GM12878 (cell line): ENCODE measurements around the gene RBL2. TPM values are rescaled to one million over a fixed set of nuclear protein-coding genes. Genes with fewer than 3 reads are reported as not detected.
"Not testable (repeated sequence)": the region's sequence is repeated elsewhere in the genome, so short reads cannot be mapped to it uniquely, and the experiment has no call there.

ENCODE experiments used
- ATAC-seq: fragments of 200-7000 bp; cut with Tn5 transposase; 3 replicates; pipeline ENCODE4 v1.9.1; 2020; ENCODE audit warnings: mild to moderate bottlenecking, moderate library complexity
- BruUV-seq: library from RNA; stranded (reverse); fragments of 400-500 nt; replicated peaks from 2 replicates; lab custom pipeline; 2021; lab: Mats Ljungman, UMichigan
- CTCF ChIA-PET: fragments of 300-600 bp; sonication (Branson Sonifier 250); formaldehyde crosslinking; extraction: SDS; loops from one replicate; lab custom pipeline; 2021; ENCODE audit warnings: inconsistent platforms; lab: Yijun Ruan, JAX
- POLR2A ChIA-PET: fragments of 350-600 bp; formaldehyde crosslinking; extraction: SDS; loops from one replicate; lab custom pipeline; 2021; ENCODE audit warnings: inconsistent platforms; lab: Charles Lee
- RAD21 ChIA-PET: fragments of 300-600 bp; sonication (Branson Sonifier 250); formaldehyde crosslinking; loops from one replicate; lab custom pipeline; 2023; ENCODE audit warnings: antibody characterized with exemption; ENCODE audit not compliant: unreplicated experiment; lab: Charles Lee
- SMC1A ChIA-PET: fragments of 300-600 bp; sonication (Branson Sonifier 250); formaldehyde crosslinking; loops from one replicate; lab custom pipeline; 2023; ENCODE audit not compliant: unreplicated experiment, uncharacterized antibody; lab: Charles Lee
- DNase-seq: peaks from one replicate; pipeline ENCODE4 v3.0.0-alpha.2; 2011; ENCODE audit warnings: low read depth, low spot score
- FAIRE-seq: peaks from 3 replicates; lab custom pipeline; 2011; peaks lifted over from hg19 to GRCh38; lab: Jason Lieb, UNC
- H2AFZ ChIP-seq: 2 replicates; pipeline ENCODE4 v1.6.0; 2011; ENCODE audit warnings: low read depth, low read length, control low read depth; ENCODE audit not compliant: control insufficient read depth
- H3K27ac ChIP-seq: 2 replicates; pipeline ENCODE4 v1.5.1; 2011; ENCODE audit warnings: control low read depth; ENCODE audit not compliant: control insufficient read depth, insufficient read depth
- H3K27me3 ChIP-seq, 2 experiments: replicated peaks in 1 of 2; 2 replicates each; pipeline versions ENCODE4 v1.6.0 to v1.6.1; 2011; ENCODE audit warnings: low read length in 1 of 2; ENCODE audit not compliant: control insufficient read depth in 2 of 2, insufficient read depth in 2 of 2
- H3K36me3 ChIP-seq, 2 experiments: 2 replicates each; pipeline ENCODE4 v1.5.1; 2011; ENCODE audit warnings: low read length in 1 of 2; ENCODE audit not compliant: control insufficient read depth in 2 of 2, insufficient read depth in 2 of 2
- H3K4me1 ChIP-seq: 2 replicates; pipeline ENCODE4 v1.6.1; 2011; ENCODE audit warnings: mild to moderate bottlenecking, low read length, moderate library complexity, mixed read lengths; ENCODE audit not compliant: control insufficient read depth, insufficient read depth
- H3K4me2 ChIP-seq: 2 replicates; pipeline ENCODE4 v1.6.0; 2011; ENCODE audit warnings: control low read depth; ENCODE audit not compliant: control insufficient read depth, insufficient read depth
- H3K4me3 ChIP-seq: fragments of 200-600 bp; sonication (generic); 2 replicates; pipeline ENCODE4 v1.5.1; 2016
- H3K79me2 ChIP-seq: 2 replicates; pipeline ENCODE4 v1.6.0; 2011; ENCODE audit warnings: low read length; ENCODE audit not compliant: control insufficient read depth, insufficient read depth
- H3K9ac ChIP-seq: 2 replicates; pipeline ENCODE4 v1.8.0; 2011; ENCODE audit warnings: low read length, control low read depth, mixed read lengths; ENCODE audit not compliant: control insufficient read depth, insufficient read depth
- H3K9me3 ChIP-seq: replicated peaks from 3 replicates; pipeline ENCODE4 v1.5.1; 2011; ENCODE audit warnings: mild to moderate bottlenecking, low read length; ENCODE audit not compliant: control insufficient read depth, insufficient read depth
- H4K20me1 ChIP-seq: 2 replicates; pipeline ENCODE4 v1.6.0; 2011; ENCODE audit not compliant: control insufficient read depth, insufficient read depth
- BCL11A ChIP-seq: IDR thresholded peaks from 2 replicates; pipeline ENCODE4 v1.6.1; 2011; ENCODE audit warnings: low read depth, low read length
- NBN ChIP-seq: fragments of 450-650 bp; IDR thresholded peaks from 2 replicates; pipeline ENCODE4 v1.6.1; 2016
- NFIC ChIP-seq: IDR thresholded peaks from 2 replicates; pipeline ENCODE4 v1.6.1; 2012; ENCODE audit warnings: low read depth, mild to moderate bottlenecking, inconsistent platforms, low read length, moderate library complexity
- SIX5 ChIP-seq: IDR thresholded peaks from 2 replicates; pipeline ENCODE4 v1.6.1; 2011; ENCODE audit warnings: mild to moderate bottlenecking, low read depth, low read length, moderate library complexity; ENCODE audit not compliant: severe bottlenecking
- SP1 ChIP-seq: IDR thresholded peaks from one replicate; pipeline ENCODE4 v1.6.1; 2011; ENCODE audit warnings: low read depth, low read length
- SUPT20H ChIP-seq: IDR thresholded peaks from 2 replicates; pipeline ENCODE4 v1.6.1; 2011; ENCODE audit warnings: low read depth, mild to moderate bottlenecking, low read length, moderate library complexity, borderline replicate concordance; ENCODE audit not compliant: control insufficient read depth
- ZNF687 ChIP-seq: fragments of 450-650 bp; IDR thresholded peaks from 2 replicates; pipeline ENCODE4 v1.6.1; 2017; ENCODE audit warnings: mild to moderate bottlenecking, moderate library complexity
- WGBS: methylation state at CpG from one replicate; pipeline ENCODE4 v1.1.6; 2016; ENCODE audit warnings: low lambda C conversion rate; ENCODE audit not compliant: insufficient replicate concordance, insufficient coverage; ENCODE audit errors: missing lambda C conversion rate; 5-methylcytosine and 5-hydroxymethylcytosine counted together
- in situ Hi-C: fragments of 300-500 bp; cut with MboI; formaldehyde crosslinking; loops from 9 replicates; pipeline ENCODE4 v1.14.3; 2018; ENCODE audit warnings: mixed read lengths
- intact Hi-C: fragments of 100-400 bp; cut with micrococcal nuclease; formaldehyde crosslinking; loops from one replicate; pipeline ENCODE4 v1.14.2; 2022; ENCODE audit not compliant: unreplicated experiment
- polyA plus RNA-seq, 11 experiments: library from polyadenylated mRNA; depleted of rRNA in 4 of 11; unstranded in 6 of 11; stranded (reverse) in 5 of 11; fragments of >200 nt; fragmentation: Nextera tagmentation in 4 of 11; fragmentation: Illumina TruSeq in 1 of 11; extraction: Ambion mirVana in 4 of 11; extraction: Trizol in 1 of 11; gene quantifications; 1 replicate in 1 of 11; 2 replicates in 10 of 11; pipeline versions ENCODE4 v1.2.1 to v1.2.3, GENCODE V29; 2011 to 2016; ENCODE audit warnings: inconsistent platforms in 2 of 11, missing spikeins in 2 of 11, low read depth in 1 of 11
- total RNA-seq, 4 experiments: library from RNA; depleted of rRNA in 3 of 4; stranded (reverse); fragments of >200 nt in 3 of 4; fragmentation: Illumina TruSeq in 1 of 4; extraction: Trizol in 1 of 4; gene quantifications; 2 replicates each; pipeline versions ENCODE4 v1.2.1 to v1.2.3, GENCODE V29; 2013 to 2021

The RBL2 gene
- total and polyA plus RNA-seq, 10 of the 15 experiments (the other 5 are each of a cell fraction or from before 2014, with no cell fraction given) = 10.0 to 107 (median 39.0) TPM

GRCh38 chr16:53417976-53418375 is 16.3 kb upstream of the RBL2 start:
- no peaks in the 10 kb centered on the region; the same call in 2 of the 3 replicates for H3K9me3 ChIP-seq
- TF ChIP-seq NBN (no peak), SP1 (no peak), NFIC (no peak), SUPT20H (no peak), SIX5 (no peak), ZNF687 (no peak), BCL11A (no peak)
- intact Hi-C loops = no loop called here
- ATAC-seq (no peak), FAIRE-seq (no peak), DNase-seq (no peak)
- ChIA-PET RAD21 (no interaction called here), SMC1A (no interaction called here), CTCF (no interaction called here), POLR2A (no interaction called here)
- in situ Hi-C loops = no loop called here
- WGBS = 93% methylated on average over 7 of the region's 7 CpGs
- H3K79me2 ChIP-seq = no peaks in the 10 kb centered on the region
- no peaks in the 10 kb centered on the region for H4K20me1 ChIP-seq
- H3K27ac ChIP-seq = no peak overlapping the region
- H3K4me1 ChIP-seq = no peaks in the 10 kb centered on the region
- no peak overlapping the region for H2AFZ ChIP-seq
- H3K9ac ChIP-seq = no peak overlapping the region
- H3K27me3 ChIP-seq = no peaks in the 10 kb centered on the region
- H3K4me3 ChIP-seq = no peak overlapping the region
- BruUV-seq = no TSS peak
- H3K36me3 ChIP-seq = no peaks in the 10 kb centered on the region
- no peak overlapping the region for H3K4me2 ChIP-seq

- BruUV-seq, H3K9ac ChIP-seq, intact Hi-C loops, H2AFZ ChIP-seq, H3K9me3 ChIP-seq, H3K4me1 ChIP-seq, H3K79me2 ChIP-seq, H3K27me3 ChIP-seq, H3K4me2 ChIP-seq, in situ Hi-C loops, H3K36me3 ChIP-seq, ATAC-seq, CTCF ChIA-PET, FAIRE-seq, DNase-seq, SMC1A ChIA-PET, POLR2A ChIA-PET, H3K27ac ChIP-seq, H3K4me3 ChIP-seq, H4K20me1 ChIP-seq, RAD21 ChIA-PET: not testable (repeated sequence)
- 4% methylated on average over 2 of the region's 2 CpGs for WGBS
Observed at GRCh38 chr16:53419383-53419709, 14.9 kb upstream of the RBL2 start.
